Ovary (tissue), 9 donors: ENCODE measurements around the gene ZFYVE9. TPM values are rescaled to one million over a fixed set of nuclear protein-coding genes. Genes with fewer than 3 reads are reported as not detected.
"Not testable (repeated sequence)": the region's sequence is repeated elsewhere in the genome, so short reads cannot be mapped to it uniquely, and the experiment has no call there.

Experiments
- DNase-seq, 5 donors: peaks; one replicate each; pipeline ENCODE4 v3.0.0-alpha.2; 2019 to 2020
- H3K27ac ChIP-seq, 2 donors: fragments of 200-600 bp; one replicate each; pipeline versions ENCODE4 v1.5.1 to v1.8.0; 2019 to 2022
- H3K27me3 ChIP-seq: fragments of 200-600 bp; one replicate; pipeline ENCODE4 v1.8.0; 2022
- H3K36me3 ChIP-seq: fragments of 200-600 bp; sonication (generic); one replicate; pipeline ENCODE4 v1.5.1; 2019
- H3K4me1 ChIP-seq: one replicate; pipeline ENCODE4 v1.8.1; 2013; ENCODE audit warnings: mild to moderate bottlenecking, moderate library complexity; ENCODE audit not compliant: insufficient read depth
- H3K4me3 ChIP-seq: fragments of 200-600 bp; sonication (generic); one replicate; pipeline ENCODE4 v1.5.1; 2017
- H3K9me3 ChIP-seq, 2 donors: fragments of 200-600 bp in 1 of 2; sonication (generic) in 1 of 2; one replicate each; pipeline versions ENCODE4 v1.5.1 to v1.8.1; 2013 to 2019; ENCODE audit warnings: mild to moderate bottlenecking in 1 of 2, moderate library complexity in 1 of 2
- EP300 ChIP-seq: sonication (generic); formaldehyde crosslinking; IDR thresholded peaks from one replicate; pipeline ENCODE4 v1.6.1; 2017; ENCODE audit warnings: antibody characterized with exemption
- POLR2A ChIP-seq: fragments of 450-650 bp; IDR thresholded peaks from one replicate; pipeline ENCODE4 v1.6.1; 2017; ENCODE audit warnings: antibody characterized with exemption, mild to moderate bottlenecking, moderate library complexity
- WGBS, 3 donors: extraction: QIAGEN DNeasy Blood & Tissue Kit in 1 of 3; methylation state at CpG; one replicate each; pipeline versions ENCODE4 v1.1.5 to v1.1.7; 2013 to 2017; 5-methylcytosine and 5-hydroxymethylcytosine counted together
- intact Hi-C, 4 donors: fragments of 100-400 bp; cut with DNase I; formaldehyde crosslinking; loops; one replicate each; pipeline versions ENCODE4 v1.11.0 to v1.15.1; 2022 to 2023
- polyA plus RNA-seq, 2 donors: library from polyadenylated mRNA; stranded (reverse); fragments of 200-250 nt in 1 of 2; fragments of 350-450 nt in 1 of 2; fragmentation: Illumina TruSeq in 1 of 2; extraction: RNeasy Lipid Tissue Mini Kit (QIAGEN cat#74804) in 1 of 2; gene quantifications; one replicate each; pipeline ENCODE4 v1.2.3, GENCODE V29; 2013 to 2014
- total RNA-seq, 7 donors: library from RNA; depleted of rRNA in 2 of 7; stranded (reverse); fragments of >200 nt in 2 of 7; fragmentation: NEBNext Ultra II Directional in 3 of 7; extraction: Animal tissue kit (Norgen Biotek cat#: 25700) in 3 of 7; gene quantifications; one replicate each; pipeline versions ENCODE4 v1.1.0 to v1.2.4, GENCODE V29; 2016 to 2023
- TF ChIP-seq, protein P1 (sequence below), 3 donors: fragments of 450-650 bp in 2 of 3; fragments of 200-600 bp in 1 of 3; IDR thresholded peaks; one replicate each; pipeline versions ENCODE4 v1.5.1 to v1.8.0; 2016 to 2022; ENCODE audit warnings: antibody characterized with exemption in 3 of 3, mild to moderate bottlenecking in 1 of 3
- donor health status: DM: no; HTN: no; CAD: no; lungs with moderate emphysema.
- donor health status: DM: no; HTN: no; CAD: no.
- donor health status: Bipolar disorder and iron deficiency.
- donor health status: DM: yes; HTN: yes; CAD: no.
- donor health status: DM: no; HTN: no; CAD: no.
- donor health status: DM: yes; HTN: yes; CAD: no.

The ZFYVE9 gene
- total and polyA plus RNA-seq, 9 donors = 12.9 to 40.8 (median 33.4) TPM

- H3K27me3 ChIP-seq = no peaks in the 10 kb centered on the region
- H3K9me3 ChIP-seq = no peaks in the 10 kb centered on the region
- no peaks in the 10 kb centered on the region for H3K4me1 ChIP-seq
- no peak overlapping the region for H3K27ac ChIP-seq
- WGBS, 3 donors = 89 to 93% (median 91%) methylated on average over 6 of the region's 6 CpGs
- intact Hi-C loops = no loop called here
- H3K36me3 ChIP-seq = no peaks in the 10 kb centered on the region
- DNase-seq = no peak
- TF ChIP-seq, protein P1, sequence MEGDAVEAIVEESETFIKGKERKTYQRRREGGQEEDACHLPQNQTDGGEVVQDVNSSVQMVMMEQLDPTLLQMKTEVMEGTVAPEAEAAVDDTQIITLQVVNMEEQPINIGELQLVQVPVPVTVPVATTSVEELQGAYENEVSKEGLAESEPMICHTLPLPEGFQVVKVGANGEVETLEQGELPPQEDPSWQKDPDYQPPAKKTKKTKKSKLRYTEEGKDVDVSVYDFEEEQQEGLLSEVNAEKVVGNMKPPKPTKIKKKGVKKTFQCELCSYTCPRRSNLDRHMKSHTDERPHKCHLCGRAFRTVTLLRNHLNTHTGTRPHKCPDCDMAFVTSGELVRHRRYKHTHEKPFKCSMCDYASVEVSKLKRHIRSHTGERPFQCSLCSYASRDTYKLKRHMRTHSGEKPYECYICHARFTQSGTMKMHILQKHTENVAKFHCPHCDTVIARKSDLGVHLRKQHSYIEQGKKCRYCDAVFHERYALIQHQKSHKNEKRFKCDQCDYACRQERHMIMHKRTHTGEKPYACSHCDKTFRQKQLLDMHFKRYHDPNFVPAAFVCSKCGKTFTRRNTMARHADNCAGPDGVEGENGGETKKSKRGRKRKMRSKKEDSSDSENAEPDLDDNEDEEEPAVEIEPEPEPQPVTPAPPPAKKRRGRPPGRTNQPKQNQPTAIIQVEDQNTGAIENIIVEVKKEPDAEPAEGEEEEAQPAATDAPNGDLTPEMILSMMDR (IDR thresholded peaks at IDR 0.05) = no peak
- TF ChIP-seq EP300 (no peak), POLR2A (no peak)
- no peak overlapping the region for H3K4me3 ChIP-seq
These were observed 25.3 kb downstream of the ZFYVE9 start for GRCh38 chr1:52166996-52167753.

- H3K4me3 ChIP-seq = no peak overlapping the region
- 94 to 95% (median 95%) methylated on average over 7 of the region's 7 CpGs for WGBS, 3 donors
These were observed 26.6 kb downstream of the ZFYVE9 start for GRCh38 chr1:52168373-52169080.

DNA sequence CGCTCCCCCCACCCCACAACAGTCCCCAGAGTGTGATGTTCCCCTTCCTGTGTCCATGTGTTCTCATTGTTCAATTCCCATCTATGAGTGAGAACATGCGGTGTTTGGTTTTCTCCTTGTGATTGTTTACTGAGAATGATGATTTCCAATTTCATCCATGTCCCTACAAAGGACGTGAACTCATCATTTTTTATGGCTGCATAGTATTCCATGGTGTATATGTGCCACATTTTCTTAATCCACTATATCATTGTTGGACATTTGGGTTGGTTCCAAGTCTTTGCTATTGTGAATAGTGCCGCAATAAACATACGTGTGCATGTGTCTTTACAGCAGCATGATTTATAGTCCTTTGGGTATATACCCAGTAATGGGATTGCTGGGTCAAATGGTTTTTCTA is 29.3 kb downstream of the ZFYVE9 start:
- H3K4me3 ChIP-seq, H3K36me3 ChIP-seq, H3K4me1 ChIP-seq, intact Hi-C loops, H3K9me3 ChIP-seq, H3K27me3 ChIP-seq, H3K27ac ChIP-seq, DNase-seq: not testable (repeated sequence)
- 90 to 97% (median 96%) methylated on average over 5 of the region's 5 CpGs for WGBS, 3 donors

More at GRCh38 chr1:52168373-52169080, 26.6 kb downstream of the ZFYVE9 start:
- DNase-seq = no peak
- intact Hi-C loops = no loop called here
- no peaks in the 10 kb centered on the region for H3K27me3 ChIP-seq
- no peaks in the 10 kb centered on the region for H3K4me1 ChIP-seq
- TF ChIP-seq POLR2A (no peak), EP300 (no peak)
- TF ChIP-seq, protein P1 (IDR thresholded peaks at IDR 0.05) = no peak
- H3K9me3 ChIP-seq = no peaks in the 10 kb centered on the region
- H3K27ac ChIP-seq = no peak overlapping the region
- H3K36me3 ChIP-seq = no peaks in the 10 kb centered on the region

GRCh38 chr1:52179073-52179472 is 37.2 kb downstream of the ZFYVE9 start:
- Histone ChIP-seq H3K27me3 (no peaks in the 10 kb centered on the region), H3K9me3 (no peaks in the 10 kb centered on the region), H3K27ac (no peak overlapping the region), H3K4me1 (no peaks in the 10 kb centered on the region), H3K36me3 (no peaks in the 10 kb centered on the region), H3K4me3 (no peak overlapping the region)
- intact Hi-C loops = no loop called here
- WGBS, 3 donors = 66 to 87% (median 69%) methylated on average over 6 of the region's 6 CpGs
- TF ChIP-seq, protein P1 (IDR thresholded peaks at IDR 0.05) = no peak
- TF ChIP-seq POLR2A (no peak), EP300 (no peak)
- no peak for DNase-seq

GRCh38 chr1:52180176-52180575 is 38.3 kb downstream of the ZFYVE9 start:
- H3K4me1 ChIP-seq = peaks cover 1% of the 10 kb centered on the region
- no peaks in the 10 kb centered on the region for H3K27me3 ChIP-seq
- TF ChIP-seq, protein P1 (IDR thresholded peaks at IDR 0.05) = no peak
- TF ChIP-seq POLR2A (no peak), EP300 (no peak)
- no peak for DNase-seq
- no peaks in the 10 kb centered on the region for H3K36me3 ChIP-seq
- no peak overlapping the region for H3K27ac ChIP-seq
- no peak overlapping the region for H3K4me3 ChIP-seq
- intact Hi-C loops = no loop called here
- WGBS, 3 donors = 88 to 94% (median 90%) methylated on average over 3 of the region's 3 CpGs
- no peaks in the 10 kb centered on the region for H3K9me3 ChIP-seq

DNA sequence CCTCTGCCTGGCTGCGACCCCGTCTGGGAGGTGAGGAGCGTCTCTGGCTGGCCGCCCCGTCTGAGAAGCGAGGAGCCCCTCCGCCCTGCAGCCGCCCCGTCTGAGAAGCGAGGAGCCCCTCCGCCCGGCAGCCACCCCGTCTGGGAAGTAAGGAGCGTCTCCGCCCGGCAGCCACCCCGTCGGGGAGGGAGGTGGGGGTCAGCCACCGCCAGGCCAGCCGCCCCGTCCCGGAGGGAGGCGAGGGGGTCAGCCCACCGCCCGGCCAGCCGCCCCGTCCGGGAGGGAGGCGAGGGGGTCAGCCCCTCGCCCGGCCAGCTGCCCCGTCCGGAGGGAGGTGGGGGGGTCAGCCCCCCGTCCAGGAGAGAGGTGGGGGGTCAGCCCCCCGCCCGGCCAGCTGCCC is 39.9 kb downstream of the ZFYVE9 start:
- H3K4me3 ChIP-seq, intact Hi-C loops, H3K9me3 ChIP-seq, H3K27me3 ChIP-seq, H3K4me1 ChIP-seq, H3K27ac ChIP-seq, H3K36me3 ChIP-seq: not testable (repeated sequence)
- DNase-seq = peak in 1 of 5 donors; percentile 28
- WGBS, 3 donors = 95 to 98% (median 97%) methylated on average over 31 to 36 of the region's 36 CpGs

- DNase-seq, H3K36me3 ChIP-seq, H3K27me3 ChIP-seq, H3K4me1 ChIP-seq, H3K4me3 ChIP-seq, H3K27ac ChIP-seq, intact Hi-C loops, H3K9me3 ChIP-seq: not testable (repeated sequence)
- WGBS, 3 donors = 22 to 44% (median 27%) methylated on average over 4 to 5 of the region's 5 CpGs
These were observed 40.4 kb downstream of the ZFYVE9 start for GRCh38 chr1:52182328-52182727.
